Epithelial cell of proximal tubule (primary cell): ENCODE data around the gene CIDEC. TPM values are rescaled to one million over a fixed set of nuclear protein-coding genes. Genes with fewer than 3 reads are reported as not detected.

Source experiments
- DNase-seq: peaks from one replicate; pipeline ENCODE4 v3.0.0-alpha.2; 2011; ENCODE audit warnings: low read depth
- H3K4me3 ChIP-seq: 2 replicates; pipeline ENCODE4 v1.5.1; 2011; ENCODE audit warnings: low read depth, mild to moderate bottlenecking, low read length
- total RNA-seq: library from RNA; depleted of rRNA; stranded (reverse); fragments of >200 nt; gene quantifications from 2 replicates; pipeline ENCODE4 v1.2.3, GENCODE V29; 2015
- TF ChIP-seq, protein P1 (sequence below): conservative IDR thresholded peaks from 2 replicates; pipeline ENCODE4 v1.5.1; 2012; ENCODE audit warnings: low read depth, mild to moderate bottlenecking, low read length

Gene CIDEC, protein sequence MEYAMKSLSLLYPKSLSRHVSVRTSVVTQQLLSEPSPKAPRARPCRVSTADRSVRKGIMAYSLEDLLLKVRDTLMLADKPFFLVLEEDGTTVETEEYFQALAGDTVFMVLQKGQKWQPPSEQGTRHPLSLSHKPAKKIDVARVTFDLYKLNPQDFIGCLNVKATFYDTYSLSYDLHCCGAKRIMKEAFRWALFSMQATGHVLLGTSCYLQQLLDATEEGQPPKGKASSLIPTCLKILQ
- total RNA-seq = not detected in 2 replicates

DNA sequence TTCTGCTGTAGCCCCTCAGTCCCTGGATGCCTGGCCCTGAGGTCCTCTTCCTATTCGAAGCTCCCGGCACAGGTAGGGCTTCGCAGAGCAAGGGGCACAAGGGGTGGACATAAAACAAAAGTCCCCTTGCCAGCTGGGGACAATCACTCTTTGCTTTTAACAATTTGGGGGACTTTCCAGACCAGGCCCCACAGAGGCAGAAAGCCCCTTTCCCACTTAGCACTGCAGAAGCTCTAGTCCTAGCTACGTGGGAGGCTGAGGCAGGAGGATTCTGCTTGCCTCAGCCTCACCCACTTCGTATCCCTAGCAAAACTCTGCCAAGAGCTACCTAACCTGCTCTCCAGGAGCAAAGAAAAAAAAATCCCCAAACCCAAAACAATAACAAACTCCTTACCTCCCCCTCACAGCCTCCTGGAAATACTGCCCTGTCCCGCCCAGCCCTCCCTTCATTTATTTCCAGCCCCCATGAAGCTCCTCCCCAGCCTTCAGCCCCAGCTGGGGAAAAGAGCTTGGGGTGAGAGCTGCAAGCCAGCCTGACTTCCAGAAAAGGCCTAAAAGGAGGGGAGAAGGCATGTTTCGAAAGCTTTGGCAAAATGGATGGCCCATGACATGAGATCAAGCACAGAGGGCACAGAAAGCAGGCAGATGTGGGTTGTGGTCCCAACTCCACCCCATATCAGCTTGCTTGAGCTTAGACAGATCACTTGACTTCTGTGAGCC is at the start of gene CIDEC:
Gene CIDEC (minus strand): TSS at position 424 of the 720 bp plus-strand sequence. CDS start 1,767 bp downstream, outside the sequence.
- TF ChIP-seq, protein P1, sequence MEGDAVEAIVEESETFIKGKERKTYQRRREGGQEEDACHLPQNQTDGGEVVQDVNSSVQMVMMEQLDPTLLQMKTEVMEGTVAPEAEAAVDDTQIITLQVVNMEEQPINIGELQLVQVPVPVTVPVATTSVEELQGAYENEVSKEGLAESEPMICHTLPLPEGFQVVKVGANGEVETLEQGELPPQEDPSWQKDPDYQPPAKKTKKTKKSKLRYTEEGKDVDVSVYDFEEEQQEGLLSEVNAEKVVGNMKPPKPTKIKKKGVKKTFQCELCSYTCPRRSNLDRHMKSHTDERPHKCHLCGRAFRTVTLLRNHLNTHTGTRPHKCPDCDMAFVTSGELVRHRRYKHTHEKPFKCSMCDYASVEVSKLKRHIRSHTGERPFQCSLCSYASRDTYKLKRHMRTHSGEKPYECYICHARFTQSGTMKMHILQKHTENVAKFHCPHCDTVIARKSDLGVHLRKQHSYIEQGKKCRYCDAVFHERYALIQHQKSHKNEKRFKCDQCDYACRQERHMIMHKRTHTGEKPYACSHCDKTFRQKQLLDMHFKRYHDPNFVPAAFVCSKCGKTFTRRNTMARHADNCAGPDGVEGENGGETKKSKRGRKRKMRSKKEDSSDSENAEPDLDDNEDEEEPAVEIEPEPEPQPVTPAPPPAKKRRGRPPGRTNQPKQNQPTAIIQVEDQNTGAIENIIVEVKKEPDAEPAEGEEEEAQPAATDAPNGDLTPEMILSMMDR = no peak
- no peak within 1 kb of the TSS for H3K4me3 ChIP-seq
- no peak for DNase-seq

DNA sequence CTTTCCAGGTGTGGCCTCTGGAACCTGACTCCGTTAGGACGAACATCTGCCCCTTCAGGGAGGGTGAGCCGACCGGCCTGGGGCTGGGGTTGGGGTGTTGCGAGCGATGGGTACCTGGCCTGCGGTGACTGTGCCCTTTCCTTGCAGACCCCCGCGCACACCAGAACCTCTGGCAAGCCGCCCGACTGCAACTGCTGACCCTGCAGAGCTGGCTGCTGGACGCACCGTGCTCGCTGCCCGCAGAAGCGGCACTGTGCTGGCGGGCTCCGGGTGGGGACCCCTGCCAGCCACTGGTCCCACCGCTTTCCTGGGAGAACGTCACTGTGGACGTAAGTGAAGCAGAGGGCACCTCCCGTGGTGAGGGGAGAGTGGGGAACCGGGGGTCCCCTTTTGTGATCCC is 48.1 kb upstream of the CIDEC start:
- no peak overlapping the region for H3K4me3 ChIP-seq
- no peak for DNase-seq
- TF ChIP-seq, protein P1 = no peak

DNA sequence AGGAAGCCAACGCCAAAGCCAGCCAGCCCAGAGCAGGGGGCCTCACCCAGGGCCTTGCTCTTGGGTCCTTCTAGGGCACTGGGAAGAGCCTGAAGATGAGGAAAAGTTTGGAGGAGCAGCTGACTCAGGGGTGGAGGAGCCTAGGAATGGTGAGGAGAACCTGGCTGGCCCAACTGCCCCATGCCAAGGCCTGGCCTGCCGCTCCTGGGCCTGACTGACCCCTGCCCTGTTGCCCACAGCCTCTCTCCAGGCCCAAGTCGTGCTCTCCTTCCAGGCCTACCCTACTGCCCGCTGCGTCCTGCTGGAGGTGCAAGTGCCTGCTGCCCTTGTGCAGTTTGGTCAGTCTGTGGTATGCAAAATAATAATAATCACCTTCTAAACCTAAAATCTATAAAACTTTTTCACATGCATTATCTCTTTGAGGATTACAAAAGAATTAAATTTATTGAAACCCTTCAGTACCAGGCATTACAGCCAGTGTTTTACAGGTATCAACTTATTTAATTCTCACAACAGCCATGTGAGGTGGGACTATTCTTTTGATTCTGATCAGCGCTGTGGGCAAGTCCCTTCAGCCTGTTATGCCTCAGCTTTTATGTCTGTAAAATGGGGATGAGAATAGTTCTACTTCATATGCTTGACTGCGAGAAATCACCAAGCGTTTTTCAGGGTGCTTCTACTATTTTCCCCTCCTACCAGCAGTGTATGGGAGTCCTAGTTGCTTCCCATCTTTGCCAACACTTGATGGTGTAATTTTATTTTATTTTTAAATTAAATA is 38.4 kb upstream of the CIDEC start:
- DNase-seq = no peak
- H3K4me3 ChIP-seq = no peak overlapping the region
- TF ChIP-seq, protein P1 = no peak

DNA sequence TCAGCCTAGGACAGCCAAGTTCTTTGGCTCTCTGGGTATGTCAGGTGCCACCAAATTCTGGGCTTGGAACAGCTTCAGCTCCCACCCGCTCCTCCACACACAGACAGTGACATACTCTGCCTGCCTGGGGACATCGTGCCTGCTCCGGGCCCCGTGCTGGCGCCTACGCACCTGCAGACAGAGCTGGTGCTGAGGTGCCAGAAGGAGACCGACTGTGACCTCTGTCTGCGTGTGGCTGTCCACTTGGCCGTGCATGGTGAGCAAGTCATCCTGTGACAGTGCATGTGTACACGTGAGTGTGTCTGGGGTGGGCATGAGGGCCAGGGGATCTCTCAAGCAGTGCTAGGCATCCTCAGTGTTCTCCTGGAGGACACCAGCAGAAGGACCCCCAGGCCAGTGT is 37.8 kb upstream of the CIDEC start:
- peak overlapping the region; percentile 59 for H3K4me3 ChIP-seq
- TF ChIP-seq, protein P1 = no peak
- DNase-seq = no peak

DNA sequence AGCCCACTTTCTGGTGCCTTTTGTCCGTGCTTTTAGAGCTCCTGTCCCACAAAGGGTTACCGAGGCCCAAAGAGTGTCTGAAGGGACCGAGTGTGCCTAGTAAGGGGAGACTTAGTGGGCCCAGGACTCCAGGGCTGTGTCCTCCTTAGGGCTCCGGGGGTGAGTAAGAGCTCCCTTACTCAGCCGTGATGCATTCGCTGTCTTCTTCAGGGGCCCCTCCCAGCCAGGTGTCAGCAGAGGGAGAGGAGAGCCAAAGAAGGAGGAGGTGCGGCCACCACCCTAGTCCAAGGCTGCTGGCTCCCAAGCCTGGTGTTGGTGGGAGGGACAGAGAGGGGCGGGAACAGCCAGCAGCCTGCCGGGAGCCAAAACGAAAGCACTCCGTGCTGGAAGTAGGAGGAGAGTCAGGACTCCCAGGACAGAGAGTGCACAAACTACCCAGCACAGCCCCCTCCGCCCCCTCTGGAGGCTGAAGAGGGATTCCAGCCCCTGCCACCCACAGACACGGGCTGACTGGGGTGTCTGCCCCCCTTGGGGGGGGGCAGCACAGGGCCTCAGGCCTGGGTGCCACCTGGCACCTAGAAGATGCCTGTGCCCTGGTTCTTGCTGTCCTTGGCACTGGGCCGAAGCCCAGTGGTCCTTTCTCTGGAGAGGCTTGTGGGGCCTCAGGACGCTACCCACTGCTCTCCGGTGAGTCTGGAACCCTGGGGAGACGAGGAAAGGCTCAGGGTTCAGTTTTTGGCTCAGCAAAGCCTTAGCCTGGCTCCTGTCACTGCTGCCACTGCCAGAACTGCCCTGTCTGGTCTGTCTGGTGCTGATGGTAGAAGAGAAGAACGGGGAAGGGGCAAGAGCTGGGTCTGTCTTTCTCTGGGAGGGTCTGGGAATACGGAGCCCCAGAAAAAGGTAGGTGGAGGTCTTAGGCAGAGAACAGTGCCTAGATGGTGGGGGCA is 37.0 kb upstream of the CIDEC start, which contains the start of gene IL17RC:
Gene IL17RC (plus strand): TSS at position 365 of the 947 bp plus-strand sequence. CDS start 218 bp downstream, at position 583.
- TF ChIP-seq, protein P1 = no peak
- DNase-seq = no peak

DNA sequence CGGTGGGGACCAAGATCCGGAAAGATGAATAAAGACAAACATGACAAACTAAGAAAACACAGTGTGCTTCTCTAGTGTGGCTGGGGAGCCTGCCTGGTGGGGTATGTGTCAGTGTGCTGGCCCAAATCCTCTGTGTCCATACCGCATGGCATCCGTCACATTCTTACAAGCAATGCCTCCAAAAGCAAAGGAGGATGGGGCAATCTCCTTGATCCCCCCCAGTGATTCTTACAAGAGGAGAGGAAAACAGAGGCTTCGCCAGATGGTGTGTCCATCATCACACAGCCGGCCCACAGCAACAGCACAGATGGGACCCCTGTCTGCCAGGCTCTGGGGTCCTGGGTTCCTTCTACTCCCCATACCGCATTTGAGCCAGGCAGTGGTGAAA is 36.3 kb upstream of the CIDEC start:
- TF ChIP-seq, protein P1 = no peak
- peak overlapping the region; percentile 59 for H3K4me3 ChIP-seq
- no peak for DNase-seq

More for the DNA sequence above, 37.0 kb upstream of the CIDEC start, which contains the start of gene IL17RC:
- peak within 1 kb of the TSS; percentile 64 for H3K4me3 ChIP-seq
